SK-N-SH treated with all-trans-retinoic acid at 6 μM for 48 hours (cell line): ENCODE results near the gene ALOX15B.

Experiments
- CSDC2 ChIP-seq: fragments of 250-450 bp; sonication (Bioruptor Pico); IDR thresholded peaks from 2 replicates; pipeline ENCODE4 v1.5.0; 2020; ENCODE audit warnings: mild to moderate bottlenecking, moderate library complexity
- ZFP3 ChIP-seq: fragments of 250-450 bp; sonication (Bioruptor Pico); IDR thresholded peaks from 2 replicates; pipeline ENCODE4 v1.5.0; 2020; ENCODE audit warnings: mild to moderate bottlenecking, moderate library complexity
- ZNF565 ChIP-seq: fragments of 450-650 bp; formaldehyde crosslinking; conservative IDR thresholded peaks from 2 replicates; pipeline ENCODE4 v1.5.0; 2020; ENCODE audit warnings: low read depth, mild to moderate bottlenecking, moderate library complexity
- ZNF8 ChIP-seq: fragments of 450-650 bp; formaldehyde crosslinking; IDR thresholded peaks from 2 replicates; pipeline ENCODE4 v1.5.0; 2020; ENCODE audit warnings: mild to moderate bottlenecking, moderate library complexity
- TF ChIP-seq, protein P1 (sequence below): fragments of 250-450 bp; sonication (Bioruptor Pico); IDR thresholded peaks from 2 replicates; pipeline ENCODE4 v1.5.1; 2021; ENCODE audit warnings: mild to moderate bottlenecking, moderate library complexity
- TF ChIP-seq, protein P2 (sequence below): fragments of 250-450 bp; sonication (Bioruptor Pico); IDR thresholded peaks from 2 replicates; pipeline ENCODE4 v1.8.0; 2020; ENCODE audit warnings: mild to moderate bottlenecking, moderate library complexity, borderline replicate concordance

DNA sequence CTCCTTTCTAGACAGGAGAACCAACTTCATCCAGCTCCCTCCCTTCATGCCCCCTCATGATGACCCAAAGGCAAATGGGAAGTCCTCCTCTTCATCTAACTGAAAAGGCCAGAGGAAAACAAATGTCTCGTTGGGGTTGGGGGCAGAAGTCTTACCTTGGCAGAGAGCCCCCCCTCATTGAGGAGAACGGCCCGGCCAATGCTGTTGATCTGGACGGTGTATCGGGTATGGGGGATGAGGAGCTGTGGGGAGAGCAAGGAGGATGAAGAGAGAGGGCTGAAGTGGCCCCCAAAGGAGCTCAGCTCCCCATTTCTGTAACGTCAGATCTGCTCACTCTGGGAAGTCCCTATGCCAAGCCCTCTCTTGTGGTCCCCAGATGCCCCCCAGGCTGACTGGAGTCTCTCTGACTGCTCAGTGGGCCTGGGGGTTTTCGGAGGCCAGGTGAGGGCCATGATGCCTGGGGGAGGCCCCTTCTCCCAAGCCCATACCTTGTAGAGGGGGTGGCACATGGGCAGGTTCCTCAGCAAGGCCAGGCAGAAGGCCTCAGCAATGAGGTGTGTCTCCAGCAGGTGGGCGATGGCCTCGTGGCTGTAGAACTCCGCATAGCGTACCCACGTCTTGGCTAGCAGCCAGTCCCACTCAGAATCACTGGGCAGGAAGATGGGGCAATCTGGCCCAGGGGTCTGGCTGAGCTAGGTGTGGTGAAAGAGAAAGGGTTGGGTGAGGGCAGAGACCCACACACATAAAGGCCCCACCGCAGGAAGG, 37.8 kb downstream of the ALOX15B start:
- TF ChIP-seq, protein P1, sequence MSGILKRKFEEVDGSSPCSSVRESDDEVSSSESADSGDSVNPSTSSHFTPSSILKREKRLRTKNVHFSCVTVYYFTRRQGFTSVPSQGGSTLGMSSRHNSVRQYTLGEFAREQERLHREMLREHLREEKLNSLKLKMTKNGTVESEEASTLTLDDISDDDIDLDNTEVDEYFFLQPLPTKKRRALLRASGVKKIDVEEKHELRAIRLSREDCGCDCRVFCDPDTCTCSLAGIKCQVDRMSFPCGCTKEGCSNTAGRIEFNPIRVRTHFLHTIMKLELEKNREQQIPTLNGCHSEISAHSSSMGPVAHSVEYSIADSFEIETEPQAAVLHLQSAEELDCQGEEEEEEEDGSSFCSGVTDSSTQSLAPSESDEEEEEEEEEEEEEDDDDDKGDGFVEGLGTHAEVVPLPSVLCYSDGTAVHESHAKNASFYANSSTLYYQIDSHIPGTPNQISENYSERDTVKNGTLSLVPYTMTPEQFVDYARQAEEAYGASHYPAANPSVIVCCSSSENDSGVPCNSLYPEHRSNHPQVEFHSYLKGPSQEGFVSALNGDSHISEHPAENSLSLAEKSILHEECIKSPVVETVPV (CRISPR knock-in tag) = no peak
- TF ChIP-seq ZFP3 (CRISPR knock-in tag) (no peak), ZNF8 (CRISPR knock-in tag) (no peak), ZNF565 (CRISPR knock-in tag) (no peak), CSDC2 (CRISPR knock-in tag) (no peak)
- TF ChIP-seq, protein P2, sequence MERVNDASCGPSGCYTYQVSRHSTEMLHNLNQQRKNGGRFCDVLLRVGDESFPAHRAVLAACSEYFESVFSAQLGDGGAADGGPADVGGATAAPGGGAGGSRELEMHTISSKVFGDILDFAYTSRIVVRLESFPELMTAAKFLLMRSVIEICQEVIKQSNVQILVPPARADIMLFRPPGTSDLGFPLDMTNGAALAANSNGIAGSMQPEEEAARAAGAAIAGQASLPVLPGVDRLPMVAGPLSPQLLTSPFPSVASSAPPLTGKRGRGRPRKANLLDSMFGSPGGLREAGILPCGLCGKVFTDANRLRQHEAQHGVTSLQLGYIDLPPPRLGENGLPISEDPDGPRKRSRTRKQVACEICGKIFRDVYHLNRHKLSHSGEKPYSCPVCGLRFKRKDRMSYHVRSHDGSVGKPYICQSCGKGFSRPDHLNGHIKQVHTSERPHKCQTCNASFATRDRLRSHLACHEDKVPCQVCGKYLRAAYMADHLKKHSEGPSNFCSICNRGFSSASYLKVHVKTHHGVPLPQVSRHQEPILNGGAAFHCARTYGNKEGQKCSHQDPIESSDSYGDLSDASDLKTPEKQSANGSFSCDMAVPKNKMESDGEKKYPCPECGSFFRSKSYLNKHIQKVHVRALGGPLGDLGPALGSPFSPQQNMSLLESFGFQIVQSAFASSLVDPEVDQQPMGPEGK (CRISPR knock-in tag) = no peak
